Spleen (tissue), 11 donors: ENCODE measurements around the gene TMEM175. TPM values are rescaled to one million over a fixed set of nuclear protein-coding genes. Genes with fewer than 3 reads are reported as not detected.

Experiments
- DNase-seq: peaks from one replicate; pipeline ENCODE4 v3.0.0-alpha.2; 2020
- H3K27ac ChIP-seq, 8 donors: fragments of 200-600 bp; sonication (generic) in 7 of 8; 1 replicate in 4 of 8; 2 replicates in 4 of 8; pipeline versions ENCODE4 v1.5.0 to v1.8.0; 2016 to 2021; ENCODE audit warnings: inconsistent platforms in 4 of 8, mild to moderate bottlenecking in 4 of 8, moderate library complexity in 1 of 8
- H3K27me3 ChIP-seq, 7 donors: fragments of 200-600 bp; sonication (generic) in 6 of 7; replicated peaks in 1 of 7; 1 replicate in 4 of 7; 2 replicates in 3 of 7; pipeline versions ENCODE4 v1.5.0 to v1.8.0; 2016 to 2021; ENCODE audit warnings: inconsistent platforms in 3 of 7, mild to moderate bottlenecking in 1 of 7
- H3K36me3 ChIP-seq, 6 donors: fragments of 200-600 bp; sonication (generic) in 5 of 6; 1 replicate in 4 of 6; 2 replicates in 2 of 6; pipeline versions ENCODE4 v1.5.0 to v1.8.0; 2016 to 2021; ENCODE audit warnings: inconsistent platforms in 2 of 6
- H3K4me1 ChIP-seq, 6 donors: fragments of 200-600 bp; sonication (generic) in 5 of 6; 1 replicate in 3 of 6; 2 replicates in 3 of 6; pipeline versions ENCODE4 v1.5.0 to v1.8.0; 2016 to 2021; ENCODE audit warnings: inconsistent platforms in 3 of 6
- H3K4me3 ChIP-seq, 8 donors: fragments of 200-600 bp; sonication (generic) in 7 of 8; 1 replicate in 4 of 8; 2 replicates in 4 of 8; pipeline versions ENCODE4 v1.5.0 to v1.8.0; 2016 to 2021; ENCODE audit warnings: inconsistent platforms in 4 of 8, mild to moderate bottlenecking in 4 of 8, moderate library complexity in 2 of 8
- H3K9me3 ChIP-seq, 8 donors: fragments of 200-600 bp; sonication (generic) in 7 of 8; 1 replicate in 4 of 8; 2 replicates in 4 of 8; pipeline versions ENCODE4 v1.5.0 to v1.8.0; 2016 to 2021; ENCODE audit warnings: inconsistent platforms in 4 of 8
- CTCF ChIP-seq, 11 experiments: fragments of 200-600 bp in 7 of 11; fragments of 450-650 bp in 4 of 11; sonication (generic) in 4 of 11; IDR thresholded peaks in 8 of 11; conservative IDR thresholded peaks in 3 of 11; 1 replicate in 7 of 11; 2 replicates in 4 of 11; pipeline versions ENCODE4 v1.4.0 to v1.8.0; 2016 to 2021; ENCODE audit warnings: antibody characterized with exemption in 11 of 11, inconsistent platforms in 4 of 11, mild to moderate bottlenecking in 1 of 11
- POLR2A ChIP-seq, 3 donors: fragments of 450-650 bp; IDR thresholded peaks; one replicate each; pipeline ENCODE4 v1.5.1; 2017; ENCODE audit warnings: antibody characterized with exemption in 3 of 3, mild to moderate bottlenecking in 1 of 3
- POLR2AphosphoS5 ChIP-seq, 3 donors: sonication (generic); formaldehyde crosslinking; IDR thresholded peaks; one replicate each; pipeline ENCODE4 v1.5.1; 2017; ENCODE audit warnings: antibody characterized with exemption in 3 of 3
- WGBS, 5 donors: extraction: QIAGEN DNeasy Blood & Tissue Kit in 3 of 5; methylation state at CpG; one replicate each; pipeline versions ENCODE4 v1.1.5 to v1.1.7; 2013 to 2018; 5-methylcytosine and 5-hydroxymethylcytosine counted together
- intact Hi-C: fragments of 100-400 bp; cut with DNase I; formaldehyde crosslinking; loops from one replicate; pipeline ENCODE4 v1.15.0; 2023; ENCODE audit warnings: low total_unique reads
- polyA plus RNA-seq, 3 donors: library from polyadenylated mRNA; stranded (reverse); fragments of 200-250 nt; gene quantifications; one replicate each; pipeline ENCODE4 v1.2.1, GENCODE V29; 2013
- total RNA-seq, 7 donors: library from RNA; depleted of rRNA in 3 of 7; stranded (reverse); fragments of >200 nt in 3 of 7; fragmentation: NEBNext Ultra II Directional in 4 of 7; extraction: Animal tissue kit (Norgen Biotek cat#: 25700) in 4 of 7; gene quantifications; one replicate each; pipeline versions ENCODE4 v1.1.0 to v1.2.1, GENCODE V29; 2016 to 2021
- donor health status: healthy with polysubstance abuse.
- donor health status: DM: no; HTN: no; CAD: no; lungs with moderate emphysema.
- donor health status: DM: no; HTN: no; CAD: no.
- donor health status: Bipolar disorder and iron deficiency.
- donor health status: healthy.
- donor health status: DM: no; HTN: no; CAD: no.
- donor health status: DM: yes; HTN: yes; CAD: no.

TMEM175 gene
- total and polyA plus RNA-seq, 10 donors, result 38.2 to 83.9 (median 60.4) TPM

GRCh38 chr4:991451-992296, 59.4 kb downstream of the TMEM175 start:
- 89 to 97% (median 95%) methylated on average over 18 to 50 of the region's 50 CpGs for WGBS, 5 donors
- no peak for DNase-seq
- no peak overlapping the region for H3K4me3 ChIP-seq
- no peaks in the 10 kb centered on the region for H3K9me3 ChIP-seq
- H3K4me1 ChIP-seq, result peaks cover 9 to 50% (median 35%) of the 10 kb centered on the region in 6 donors
- peaks cover 0 to 33% (median 16%) of the 10 kb centered on the region in 6 donors for H3K36me3 ChIP-seq
- H3K27ac ChIP-seq, result peak overlapping the region in 7 of 8 donors; percentile 44 to 79 (median 60)
- TF ChIP-seq CTCF (IDR thresholded peaks at IDR 0.05 in 8 of 11, conservative IDR thresholded peaks at IDR 0.05 in 3 of 11) (no peak), POLR2AphosphoS5 (IDR thresholded peaks at IDR 0.05) (no peak), POLR2A (IDR thresholded peaks at IDR 0.05) (no peak)
- intact Hi-C loops, result no loop called here
- peaks cover 0 to 11% (median 4%) of the 10 kb centered on the region in 7 donors for H3K27me3 ChIP-seq

GRCh38 chr4:992297-993110, 60.2 kb downstream of the TMEM175 start:
- H3K9me3 ChIP-seq, result no peaks in the 10 kb centered on the region
- no peak for TF ChIP-seq CTCF (IDR thresholded peaks at IDR 0.05 in 8 of 11, conservative IDR thresholded peaks at IDR 0.05 in 3 of 11)
- peak; percentile 70 to 84 (median 82) for TF ChIP-seq POLR2AphosphoS5 (IDR thresholded peaks at IDR 0.05)
- peaks cover 0 to 20% (median 13%) of the 10 kb centered on the region in 7 donors for H3K27me3 ChIP-seq
- H3K27ac ChIP-seq, result peak overlapping the region in 7 of 8 donors; percentile 44 to 79 (median 60)
- DNase-seq, result no peak
- WGBS, 5 donors, result 59 to 91% (median 74%) methylated on average over 5 to 25 of the region's 25 CpGs
- H3K36me3 ChIP-seq, result peaks cover 0 to 33% (median 16%) of the 10 kb centered on the region in 6 donors
- intact Hi-C loops, result no loop called here
- H3K4me3 ChIP-seq, result peak overlapping the region in 4 of 8 donors; percentile 5 to 52 (median 24)
- H3K4me1 ChIP-seq, result peaks cover 6 to 53% (median 38%) of the 10 kb centered on the region in 6 donors

GRCh38 chr4:993111-994029, 61.1 kb downstream of the TMEM175 start, which contains the start of gene SLC26A1:
Gene SLC26A1 (minus strand): TSS chr4:993404. CDS start chr4:991703, 1,701 bp downstream.
- Histone ChIP-seq H3K4me3 (peak within 1 kb of the TSS in 4 of 8 donors; percentile 5 to 52 (median 24)), H3K36me3 (peaks cover 0 to 33% (median 16%) of the 10 kb centered on the region in 6 donors), H3K4me1 (peaks cover 0 to 53% (median 38%) of the 10 kb centered on the region in 6 donors), H3K27ac (peak within 1 kb of the TSS in 7 of 8 donors; percentile 44 to 79 (median 60)), H3K27me3 (peaks cover 0 to 28% (median 21%) of the 10 kb centered on the region in 7 donors), H3K9me3 (no peaks in the 10 kb centered on the region)
- WGBS, 5 donors, result 87 to 91% (median 89%) methylated on average over 16 to 37 of the region's 37 CpGs
- TF ChIP-seq POLR2A (IDR thresholded peaks at IDR 0.05) (no peak), POLR2AphosphoS5 (IDR thresholded peaks at IDR 0.05) (peak in 1 of 3 donors; percentile 19)
- intact Hi-C loops, result no loop called here
- no peak for DNase-seq
